HL-60 (cell line): ENCODE results near the gene FAM25C.
"Not testable (repeated sequence)": the region's sequence is repeated elsewhere in the genome, so short reads cannot be mapped to it uniquely, and the experiment has no call there.

Source experiments
- DNase-seq, 2 experiments: peaks; one replicate each; pipeline ENCODE4 v3.0.0-alpha.2; 2010 to 2020; ENCODE audit warnings: low read depth in 1 of 2, low spot score in 1 of 2
- H3K27ac ChIP-seq: fragments of 250-450 bp; sonication (Bioruptor Pico); replicated peaks from 2 replicates; pipeline ENCODE4 v1.5.1; 2020; ENCODE audit warnings: mild to moderate bottlenecking, moderate library complexity
- H3K27me3 ChIP-seq: fragments of 250-450 bp; sonication (Bioruptor Pico); 2 replicates; pipeline ENCODE4 v1.5.1; 2021; ENCODE audit warnings: mild to moderate bottlenecking, moderate library complexity; ENCODE audit not compliant: insufficient read depth, poor library complexity, severe bottlenecking
- H3K4me3 ChIP-seq: replicated peaks from 2 replicates; pipeline ENCODE4 v1.5.1; 2011; ENCODE audit warnings: mild to moderate bottlenecking, control low read depth, low read length; ENCODE audit not compliant: insufficient read depth
- long read RNA-seq: library from polyadenylated mRNA; unstranded; transcript quantifications from one replicate; pipeline ENCODE4 v2.0.0, GENCODE V29; 2020

Gene FAM25C
- long read RNA-seq, result 0 reads

- H3K4me3 ChIP-seq, DNase-seq, H3K27ac ChIP-seq, H3K27me3 ChIP-seq: not testable (repeated sequence)
These were observed at the start of gene FAM25C for GRCh38 chr10:47999691-48000090. Gene FAM25C, minus strand, starts transcription at chr10:47999791. Its CDS starts 26 bp downstream, at chr10:47999765.

- H3K4me3 ChIP-seq, H3K27me3 ChIP-seq, H3K27ac ChIP-seq, DNase-seq: not testable (repeated sequence)
These were observed 45.0 kb upstream of the FAM25C start for GRCh38 chr10:48044557-48044956.

- not testable (repeated sequence) for H3K27ac ChIP-seq, H3K27me3 ChIP-seq, DNase-seq, H3K4me3 ChIP-seq
These were observed 31.8 kb upstream of the FAM25C start for GRCh38 chr10:48031390-48031789.

- not testable (repeated sequence) for H3K4me3 ChIP-seq, H3K27me3 ChIP-seq, H3K27ac ChIP-seq, DNase-seq
These were observed 2.7 kb upstream of the FAM25C start for GRCh38 chr10:48002306-48002705.

- H3K27me3 ChIP-seq, DNase-seq, H3K27ac ChIP-seq, H3K4me3 ChIP-seq: not testable (repeated sequence)
These were observed 5.5 kb downstream of the FAM25C start for GRCh38 chr10:47994045-47994444.

- H3K27me3 ChIP-seq, DNase-seq, H3K27ac ChIP-seq, H3K4me3 ChIP-seq: not testable (repeated sequence)
These were observed 7.0 kb downstream of the FAM25C start for GRCh38 chr10:47992560-47992959.

- not testable (repeated sequence) for H3K4me3 ChIP-seq, H3K27me3 ChIP-seq, DNase-seq, H3K27ac ChIP-seq
These were observed 7.9 kb downstream of the FAM25C start for GRCh38 chr10:47991706-47992105.

GRCh38 chr10:47990097-47990496 is 9.5 kb downstream of the FAM25C start:
- H3K27me3 ChIP-seq, DNase-seq, H3K4me3 ChIP-seq, H3K27ac ChIP-seq: not testable (repeated sequence)

- H3K4me3 ChIP-seq, H3K27me3 ChIP-seq, H3K27ac ChIP-seq, DNase-seq: not testable (repeated sequence)
These were observed 10.0 kb downstream of the FAM25C start for GRCh38 chr10:47989542-47989950.

GRCh38 chr10:47988718-47989541 is 10.7 kb downstream of the FAM25C start:
- not testable (repeated sequence) for H3K27ac ChIP-seq, DNase-seq, H3K4me3 ChIP-seq

GRCh38 chr10:47987952-47988351 is 11.6 kb downstream of the FAM25C start:
- H3K4me3 ChIP-seq, H3K27ac ChIP-seq, H3K27me3 ChIP-seq, DNase-seq: not testable (repeated sequence)

More at GRCh38 chr10:47988718-47989541, 10.7 kb downstream of the FAM25C start:
- not testable (repeated sequence) for H3K27me3 ChIP-seq

- not testable (repeated sequence) for H3K4me3 ChIP-seq, H3K27ac ChIP-seq, DNase-seq, H3K27me3 ChIP-seq
These were observed 13.0 kb downstream of the FAM25C start for GRCh38 chr10:47986413-47987230.

- not testable (repeated sequence) for H3K4me3 ChIP-seq, H3K27ac ChIP-seq, H3K27me3 ChIP-seq, DNase-seq
These were observed 24.2 kb downstream of the FAM25C start for GRCh38 chr10:47975409-47975808.

- H3K27ac ChIP-seq, H3K4me3 ChIP-seq, DNase-seq: not testable (repeated sequence)
These were observed 26.5 kb downstream of the FAM25C start for GRCh38 chr10:47973131-47973530.

GRCh38 chr10:47972077-47972476 is 27.5 kb downstream of the FAM25C start:
- not testable (repeated sequence) for H3K27ac ChIP-seq, DNase-seq, H3K27me3 ChIP-seq, H3K4me3 ChIP-seq

More at GRCh38 chr10:47973131-47973530, 26.5 kb downstream of the FAM25C start:
- not testable (repeated sequence) for H3K27me3 ChIP-seq
